ENCODE data around the gene RAD18. TPM values are rescaled to one million over a fixed set of nuclear protein-coding genes. Genes with fewer than 3 reads are reported as not detected.
A peak's percentile ranks its signal among the peaks of the same experiment; 100 is the strongest.

Gene RAD18
- total RNA-seq, 1 donor, result 28.1 TPM

GRCh38 chr3:8843347-8843746 is 119.9 kb downstream of the RAD18 start:
- no peak for TF ChIP-seq CTCF (IDR thresholded peaks at IDR 0.05; ENCODE audit: insufficient read depth, low read length)
- no peak overlapping the region for H3K4me3 ChIP-seq (ENCODE audit: low read depth, low read length)
- no peak for DNase-seq (ENCODE audit: low read depth)

- TF ChIP-seq CTCF (IDR thresholded peaks at IDR 0.05; ENCODE audit: insufficient read depth, low read length), result no peak
- H3K4me3 ChIP-seq (ENCODE audit: low read depth, low read length), result no peak overlapping the region
- DNase-seq (ENCODE audit: low read depth), result no peak
Measured at GRCh38 chr3:8842293-8842692, 121.0 kb downstream of the RAD18 start.

- DNase-seq (ENCODE audit: low read depth), result no peak
- no peak overlapping the region for H3K4me3 ChIP-seq (ENCODE audit: low read depth, low read length)
- TF ChIP-seq CTCF (IDR thresholded peaks at IDR 0.05; ENCODE audit: insufficient read depth, low read length), result no peak
Measured at GRCh38 chr3:8841472-8841871, 121.8 kb downstream of the RAD18 start.

- DNase-seq (ENCODE audit: low read depth), result peak; percentile 65
- no peak overlapping the region for H3K4me3 ChIP-seq (ENCODE audit: low read depth, low read length)
- TF ChIP-seq CTCF (IDR thresholded peaks at IDR 0.05; ENCODE audit: insufficient read depth, low read length), result no peak
Measured at GRCh38 chr3:8840556-8840955, 122.7 kb downstream of the RAD18 start.

GRCh38 chr3:8839607-8840325 is 123.5 kb downstream of the RAD18 start:
- H3K4me3 ChIP-seq (ENCODE audit: low read depth, low read length), result no peak overlapping the region
- no peak for DNase-seq (ENCODE audit: low read depth)
- TF ChIP-seq CTCF (IDR thresholded peaks at IDR 0.05; ENCODE audit: insufficient read depth, low read length), result no peak

GRCh38 chr3:8838765-8839423 is 124.4 kb downstream of the RAD18 start:
- no peak overlapping the region for H3K4me3 ChIP-seq (ENCODE audit: low read depth, low read length)
- no peak for DNase-seq (ENCODE audit: low read depth)
- no peak for TF ChIP-seq CTCF (IDR thresholded peaks at IDR 0.05; ENCODE audit: insufficient read depth, low read length)
